ENCODE measurements around the gene FNIP2. TPM values are rescaled to one million over a fixed set of nuclear protein-coding genes. Genes with fewer than 3 reads are reported as not detected.

Gene FNIP2
- total and polyA plus RNA-seq, 9 of the 15 experiments (the other 6 are each of a cell fraction or from before 2014, with no cell fraction given): 1.7 to 15.5 (median 8.3) TPM

GRCh38 chr4:158722291-158722916, 46.4 kb upstream of the FNIP2 start (continued):
- TF ChIP-seq EZH2 (IDR thresholded peaks at IDR 0.05; ENCODE audit: borderline replicate concordance, low read depth, low read length) (no peak), ZNF431 (CRISPR knock-in tag; IDR thresholded peaks at IDR 0.05) (no peak), ZNF133 (CRISPR knock-in tag; IDR thresholded peaks at IDR 0.05) (no peak), NCOA6 (IDR thresholded peaks at IDR 0.05) (no peak)
- TF ChIP-seq, protein P1, sequence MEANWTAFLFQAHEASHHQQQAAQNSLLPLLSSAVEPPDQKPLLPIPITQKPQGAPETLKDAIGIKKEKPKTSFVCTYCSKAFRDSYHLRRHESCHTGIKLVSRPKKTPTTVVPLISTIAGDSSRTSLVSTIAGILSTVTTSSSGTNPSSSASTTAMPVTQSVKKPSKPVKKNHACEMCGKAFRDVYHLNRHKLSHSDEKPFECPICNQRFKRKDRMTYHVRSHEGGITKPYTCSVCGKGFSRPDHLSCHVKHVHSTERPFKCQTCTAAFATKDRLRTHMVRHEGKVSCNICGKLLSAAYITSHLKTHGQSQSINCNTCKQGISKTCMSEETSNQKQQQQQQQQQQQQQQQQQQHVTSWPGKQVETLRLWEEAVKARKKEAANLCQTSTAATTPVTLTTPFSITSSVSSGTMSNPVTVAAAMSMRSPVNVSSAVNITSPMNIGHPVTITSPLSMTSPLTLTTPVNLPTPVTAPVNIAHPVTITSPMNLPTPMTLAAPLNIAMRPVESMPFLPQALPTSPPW (CRISPR knock-in tag; IDR thresholded peaks at IDR 0.05): no peak
- TF ChIP-seq, protein P2, sequence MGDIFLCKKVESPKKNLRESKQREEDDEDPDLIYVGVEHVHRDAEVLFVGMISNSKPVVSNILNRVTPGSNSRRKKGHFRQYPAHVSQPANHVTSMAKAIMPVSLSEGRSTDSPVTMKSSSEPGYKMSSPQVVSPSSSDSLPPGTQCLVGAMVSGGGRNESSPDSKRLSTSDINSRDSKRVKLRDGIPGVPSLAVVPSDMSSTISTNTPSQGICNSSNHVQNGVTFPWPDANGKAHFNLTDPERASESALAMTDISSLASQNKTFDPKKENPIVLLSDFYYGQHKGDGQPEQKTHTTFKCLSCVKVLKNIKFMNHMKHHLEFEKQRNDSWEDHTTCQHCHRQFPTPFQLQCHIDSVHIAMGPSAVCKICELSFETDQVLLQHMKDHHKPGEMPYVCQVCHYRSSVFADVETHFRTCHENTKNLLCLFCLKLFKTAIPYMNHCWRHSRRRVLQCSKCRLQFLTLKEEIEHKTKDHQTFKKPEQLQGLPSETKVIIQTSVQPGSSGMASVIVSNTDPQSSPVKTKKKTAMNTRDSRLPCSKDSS (IDR thresholded peaks at IDR 0.05; ENCODE audit: low read depth, partially characterized antibody): no peak

Data from K562 (cell line).